ENCODE data around the gene COL6A3.

Gene COL6A3

DNA sequence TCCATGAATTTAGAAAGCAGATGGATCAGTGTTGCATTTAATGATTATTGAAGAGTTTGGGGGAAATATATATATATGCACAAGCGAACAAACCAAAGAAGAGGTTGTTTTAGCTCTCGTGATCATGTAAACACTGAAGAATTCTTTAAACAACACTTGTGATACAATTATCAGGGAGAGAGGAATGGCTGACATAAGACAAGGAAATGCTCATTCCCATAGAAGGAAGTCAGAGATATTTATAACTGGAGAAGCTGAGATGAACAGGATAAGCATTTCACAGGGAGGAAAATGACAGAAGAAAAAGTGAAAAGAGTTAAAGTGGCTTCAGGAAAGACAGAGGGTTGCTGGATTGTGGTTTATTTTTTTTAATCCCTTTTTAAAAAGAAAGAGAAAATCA is 10.6 kb upstream of the COL6A3 start:
- Histone ChIP-seq H3K27ac (ENCODE audit: low read depth, low read length) (no peak overlapping the region), H3K9ac (ENCODE audit: low read length in 5 of 5) (no peak overlapping the region), H3K27me3 (ENCODE audit: control insufficient read depth in 5 of 5, insufficient read depth in 4 of 5, low read length in 5 of 5) (peaks cover 0 to 13% (median 3%) of the 10 kb centered on the region in 5 donors), H3K9me3 (ENCODE audit: control insufficient read depth in 5 of 5, low read length in 5 of 5) (no peaks in the 10 kb centered on the region), H3K36me3 (ENCODE audit: control insufficient read depth in 5 of 5, insufficient read depth in 5 of 5, low read length in 5 of 5) (no peaks in the 10 kb centered on the region), H3K4me1 (ENCODE audit: control insufficient read depth in 5 of 5, insufficient read depth in 5 of 5, low read length in 5 of 5) (peaks cover 4 to 11% (median 11%) of the 10 kb centered on the region in 5 donors), H3K4me3 (ENCODE audit: low read depth in 1 of 5, low read length in 5 of 5) (no peak overlapping the region)

DNA sequence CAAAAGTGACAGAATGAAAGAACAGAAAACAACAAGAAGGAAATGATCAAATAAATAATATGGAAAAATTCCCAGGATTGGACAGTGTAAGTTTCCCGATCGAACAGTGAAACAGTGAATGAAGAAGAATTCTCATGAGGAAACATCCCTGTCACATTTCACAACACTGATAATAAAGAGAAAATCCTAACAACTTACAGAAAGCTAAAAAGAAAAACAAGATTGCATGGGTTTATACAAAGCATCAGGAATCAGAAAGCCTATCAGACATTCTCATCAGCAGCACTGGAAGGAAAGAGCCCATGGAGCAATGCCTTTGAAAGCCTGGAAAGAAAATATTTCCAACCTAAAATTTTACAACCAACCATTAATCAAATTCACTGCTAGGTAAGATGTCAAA is 9.9 kb upstream of the COL6A3 start:
- Histone ChIP-seq H3K4me1 (ENCODE audit: control insufficient read depth in 5 of 5, insufficient read depth in 5 of 5, low read length in 5 of 5) (peaks cover 4 to 11% (median 10%) of the 10 kb centered on the region in 5 donors), H3K4me3 (ENCODE audit: low read depth in 1 of 5, low read length in 5 of 5) (no peak overlapping the region), H3K9ac (ENCODE audit: low read length in 5 of 5) (no peak overlapping the region), H3K36me3 (ENCODE audit: control insufficient read depth in 5 of 5, insufficient read depth in 5 of 5, low read length in 5 of 5) (no peaks in the 10 kb centered on the region), H3K27ac (ENCODE audit: low read depth, low read length) (no peak overlapping the region), H3K9me3 (ENCODE audit: control insufficient read depth in 5 of 5, low read length in 5 of 5) (no peaks in the 10 kb centered on the region), H3K27me3 (ENCODE audit: control insufficient read depth in 5 of 5, insufficient read depth in 4 of 5, low read length in 5 of 5) (peaks cover 0 to 13% (median 3%) of the 10 kb centered on the region in 5 donors)

- Histone ChIP-seq H3K36me3 (ENCODE audit: control insufficient read depth in 5 of 5, insufficient read depth in 5 of 5, low read length in 5 of 5) (no peaks in the 10 kb centered on the region), H3K27ac (ENCODE audit: low read depth, low read length) (no peak overlapping the region), H3K27me3 (ENCODE audit: control insufficient read depth in 5 of 5, insufficient read depth in 4 of 5, low read length in 5 of 5) (peaks cover 0 to 3% (median 3%) of the 10 kb centered on the region in 5 donors), H3K4me3 (ENCODE audit: low read depth in 1 of 5, low read length in 5 of 5) (no peak overlapping the region), H3K9ac (ENCODE audit: low read length in 5 of 5) (no peak overlapping the region), H3K9me3 (ENCODE audit: control insufficient read depth in 5 of 5, low read length in 5 of 5) (no peaks in the 10 kb centered on the region), H3K4me1 (ENCODE audit: control insufficient read depth in 5 of 5, insufficient read depth in 5 of 5, low read length in 5 of 5) (peaks cover 4 to 13% (median 10%) of the 10 kb centered on the region in 5 donors)
These were observed 8.3 kb upstream of the COL6A3 start for GRCh38 chr2:237422309-237422708.

DNA sequence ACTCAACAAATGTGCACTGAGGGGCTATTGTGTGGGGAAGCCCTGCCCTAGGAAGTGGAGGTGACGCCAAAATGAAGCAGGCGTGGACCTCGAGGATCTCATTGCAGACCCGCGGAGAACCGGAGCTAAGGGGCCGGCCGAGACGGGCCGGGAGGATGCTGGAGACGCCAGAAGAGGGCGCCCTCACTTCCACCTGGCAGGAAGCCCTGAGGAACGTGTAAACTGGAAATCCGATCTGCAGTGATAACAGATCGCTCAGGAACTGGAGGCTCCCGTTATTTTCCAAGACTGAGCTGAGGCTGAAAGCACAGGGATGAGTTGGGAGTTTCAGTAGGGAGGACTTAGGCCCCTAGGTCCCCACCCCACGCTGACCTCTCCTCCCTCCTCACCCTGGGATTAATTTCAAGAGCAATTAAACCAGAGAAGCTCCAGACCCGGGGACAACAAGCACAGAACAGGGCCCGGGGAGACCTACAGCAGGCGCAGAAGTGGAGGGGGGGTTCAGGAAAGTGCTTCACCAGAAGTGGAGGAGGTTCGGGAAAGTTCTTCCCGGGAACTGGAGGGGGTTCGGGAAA is 7.7 kb upstream of the COL6A3 start:
- H3K4me1 ChIP-seq (ENCODE audit: control insufficient read depth in 5 of 5, insufficient read depth in 5 of 5, low read length in 5 of 5): peaks cover 4 to 13% (median 10%) of the 10 kb centered on the region in 5 donors
- peaks cover 0 to 7% (median 3%) of the 10 kb centered on the region in 5 donors for H3K27me3 ChIP-seq (ENCODE audit: control insufficient read depth in 5 of 5, insufficient read depth in 4 of 5, low read length in 5 of 5)
- peak overlapping the region; percentile 31 for H3K27ac ChIP-seq (ENCODE audit: low read depth, low read length)
- no peaks in the 10 kb centered on the region for H3K9me3 ChIP-seq (ENCODE audit: control insufficient read depth in 5 of 5, low read length in 5 of 5)
- H3K9ac ChIP-seq (ENCODE audit: low read length in 5 of 5): peak overlapping the region in 2 of 5 donors; percentile 30 to 50
- peak overlapping the region in 4 of 5 donors; percentile 17 to 53 (median 36) for H3K4me3 ChIP-seq (ENCODE audit: low read depth in 1 of 5, low read length in 5 of 5)
- H3K36me3 ChIP-seq (ENCODE audit: control insufficient read depth in 5 of 5, insufficient read depth in 5 of 5, low read length in 5 of 5): no peaks in the 10 kb centered on the region

- no peak overlapping the region for H3K4me3 ChIP-seq (ENCODE audit: low read depth in 1 of 5, low read length in 5 of 5)
- H3K9me3 ChIP-seq (ENCODE audit: control insufficient read depth in 5 of 5, low read length in 5 of 5): no peaks in the 10 kb centered on the region
- H3K27ac ChIP-seq (ENCODE audit: low read depth, low read length): no peak overlapping the region
- no peaks in the 10 kb centered on the region for H3K36me3 ChIP-seq (ENCODE audit: control insufficient read depth in 5 of 5, insufficient read depth in 5 of 5, low read length in 5 of 5)
- peaks cover 0 to 9% (median 3%) of the 10 kb centered on the region in 5 donors for H3K27me3 ChIP-seq (ENCODE audit: control insufficient read depth in 5 of 5, insufficient read depth in 4 of 5, low read length in 5 of 5)
- peaks cover 4 to 23% (median 16%) of the 10 kb centered on the region in 5 donors for H3K4me1 ChIP-seq (ENCODE audit: control insufficient read depth in 5 of 5, insufficient read depth in 5 of 5, low read length in 5 of 5)
- H3K9ac ChIP-seq (ENCODE audit: low read length in 5 of 5): no peak overlapping the region
These were observed 4.3 kb upstream of the COL6A3 start for GRCh38 chr2:237418300-237418699.

DNA sequence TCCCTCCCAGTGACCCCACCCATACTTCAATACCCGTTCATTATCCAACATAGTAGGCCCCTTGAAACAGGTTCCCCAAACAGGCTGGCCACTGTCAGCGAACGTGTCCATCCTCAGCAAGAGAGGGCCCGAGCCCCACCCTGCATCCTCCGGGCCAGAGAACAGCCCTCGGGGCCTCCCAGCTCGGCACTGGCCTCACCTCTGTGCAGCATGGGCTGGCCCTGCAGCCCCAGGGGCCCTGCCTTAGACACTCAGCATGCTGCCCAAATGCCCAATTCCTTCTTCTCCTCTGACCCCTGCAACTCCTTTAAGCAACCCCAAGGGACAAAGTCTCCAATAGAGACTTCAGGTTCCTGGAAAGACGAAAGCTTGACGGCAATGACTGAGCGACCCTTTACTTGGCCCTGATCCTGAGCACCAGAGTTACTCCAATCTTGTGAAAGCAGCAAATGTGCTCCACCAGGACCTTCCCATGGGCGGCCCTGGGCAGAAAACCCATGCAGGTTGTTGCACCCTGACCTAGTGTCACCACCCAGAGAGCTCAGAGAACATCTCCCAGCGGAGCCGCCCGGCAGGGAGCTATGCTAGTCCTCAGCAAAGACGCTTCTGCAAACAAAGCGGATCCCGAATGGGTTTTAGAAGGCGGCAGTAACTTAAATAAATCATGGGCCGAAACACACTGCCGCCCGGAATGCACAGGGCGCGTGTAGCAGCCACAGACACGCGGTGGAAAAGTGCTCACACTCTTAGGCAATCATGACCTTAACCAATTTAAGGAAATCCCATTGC is 782 bp downstream of the COL6A3 start:
- Histone ChIP-seq H3K27ac (ENCODE audit: low read depth, low read length) (peak overlapping the region; percentile 91), H3K27me3 (ENCODE audit: control insufficient read depth in 5 of 5, insufficient read depth in 4 of 5, low read length in 5 of 5) (peaks cover 0 to 18% (median 0%) of the 10 kb centered on the region in 5 donors), H3K4me1 (ENCODE audit: control insufficient read depth in 5 of 5, insufficient read depth in 5 of 5, low read length in 5 of 5) (peaks cover 4 to 53% (median 35%) of the 10 kb centered on the region in 5 donors), H3K4me3 (ENCODE audit: low read depth in 1 of 5, low read length in 5 of 5) (peak overlapping the region; percentile 68 to 88 (median 69)), H3K36me3 (ENCODE audit: control insufficient read depth in 5 of 5, insufficient read depth in 5 of 5, low read length in 5 of 5) (no peaks in the 10 kb centered on the region), H3K9me3 (ENCODE audit: control insufficient read depth in 5 of 5, low read length in 5 of 5) (no peaks in the 10 kb centered on the region), H3K9ac (ENCODE audit: low read length in 5 of 5) (peak overlapping the region in 4 of 5 donors; percentile 49 to 73 (median 58))

- no peaks in the 10 kb centered on the region for H3K9me3 ChIP-seq (ENCODE audit: control insufficient read depth in 5 of 5, low read length in 5 of 5)
- H3K27me3 ChIP-seq (ENCODE audit: control insufficient read depth in 5 of 5, insufficient read depth in 4 of 5, low read length in 5 of 5): peaks cover 0 to 18% (median 0%) of the 10 kb centered on the region in 5 donors
- peak overlapping the region; percentile 91 for H3K27ac ChIP-seq (ENCODE audit: low read depth, low read length)
- peaks cover 9 to 59% (median 40%) of the 10 kb centered on the region in 5 donors for H3K4me1 ChIP-seq (ENCODE audit: control insufficient read depth in 5 of 5, insufficient read depth in 5 of 5, low read length in 5 of 5)
- peak overlapping the region in 4 of 5 donors; percentile 2 to 73 (median 52) for H3K9ac ChIP-seq (ENCODE audit: low read length in 5 of 5)
- H3K4me3 ChIP-seq (ENCODE audit: low read depth in 1 of 5, low read length in 5 of 5): peak overlapping the region; percentile 65 to 87 (median 68)
- H3K36me3 ChIP-seq (ENCODE audit: control insufficient read depth in 5 of 5, insufficient read depth in 5 of 5, low read length in 5 of 5): no peaks in the 10 kb centered on the region
These were observed 1.3 kb downstream of the COL6A3 start for GRCh38 chr2:237412646-237412987.

- Histone ChIP-seq H3K27ac (ENCODE audit: low read depth, low read length) (peak overlapping the region; percentile 91), H3K36me3 (ENCODE audit: control insufficient read depth in 5 of 5, insufficient read depth in 5 of 5, low read length in 5 of 5) (no peaks in the 10 kb centered on the region), H3K9ac (ENCODE audit: low read length in 5 of 5) (peak overlapping the region in 4 of 5 donors; percentile 2 to 73 (median 62)), H3K9me3 (ENCODE audit: control insufficient read depth in 5 of 5, low read length in 5 of 5) (no peaks in the 10 kb centered on the region), H3K4me3 (ENCODE audit: low read depth in 1 of 5, low read length in 5 of 5) (peak overlapping the region; percentile 66 to 87 (median 68)), H3K27me3 (ENCODE audit: control insufficient read depth in 5 of 5, insufficient read depth in 4 of 5, low read length in 5 of 5) (peaks cover 0 to 19% (median 0%) of the 10 kb centered on the region in 5 donors), H3K4me1 (ENCODE audit: control insufficient read depth in 5 of 5, insufficient read depth in 5 of 5, low read length in 5 of 5) (peaks cover 10 to 67% (median 46%) of the 10 kb centered on the region in 5 donors)
These were observed 2.1 kb downstream of the COL6A3 start for GRCh38 chr2:237411683-237412423.

DNA sequence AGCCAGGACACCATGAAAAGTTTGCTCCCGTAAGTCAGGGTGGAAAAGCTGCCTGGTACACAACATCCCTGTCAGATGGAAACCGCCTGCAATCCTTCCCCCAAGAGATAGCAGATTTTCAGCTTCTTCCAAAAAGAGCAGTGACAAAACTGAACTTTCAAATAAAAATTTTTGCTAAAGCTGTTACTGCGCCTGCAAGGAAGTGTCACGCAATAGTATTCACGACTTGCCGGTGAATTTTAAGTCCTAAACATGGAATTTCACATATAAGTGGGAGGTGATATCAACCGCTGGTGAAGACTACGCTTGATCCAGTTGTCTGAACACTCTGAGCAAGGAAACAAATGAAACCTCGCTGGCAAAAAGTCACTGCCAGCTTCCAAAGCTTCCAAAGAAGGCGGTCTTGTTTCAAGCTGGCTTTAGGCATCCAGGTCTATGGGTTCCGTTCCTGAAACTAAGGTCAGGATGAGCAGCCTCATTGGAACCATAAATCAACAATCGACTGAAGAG is 2.8 kb downstream of the COL6A3 start:
- Histone ChIP-seq H3K4me1 (ENCODE audit: control insufficient read depth in 5 of 5, insufficient read depth in 5 of 5, low read length in 5 of 5) (peaks cover 10 to 73% (median 50%) of the 10 kb centered on the region in 5 donors), H3K27me3 (ENCODE audit: control insufficient read depth in 5 of 5, insufficient read depth in 4 of 5, low read length in 5 of 5) (peaks cover 0 to 15% (median 0%) of the 10 kb centered on the region in 5 donors), H3K4me3 (ENCODE audit: low read depth in 1 of 5, low read length in 5 of 5) (peak overlapping the region; percentile 66 to 87 (median 68)), H3K9me3 (ENCODE audit: control insufficient read depth in 5 of 5, low read length in 5 of 5) (no peaks in the 10 kb centered on the region), H3K9ac (ENCODE audit: low read length in 5 of 5) (peak overlapping the region in 3 of 5 donors; percentile 2 to 68 (median 54)), H3K27ac (ENCODE audit: low read depth, low read length) (peak overlapping the region; percentile 91), H3K36me3 (ENCODE audit: control insufficient read depth in 5 of 5, insufficient read depth in 5 of 5, low read length in 5 of 5) (no peaks in the 10 kb centered on the region)
